Measurements from ENCODE around the gene DIPK1C.

DIPK1C gene

GRCh38 chr18:74412116-74412880 is 44.8 kb downstream of the DIPK1C start:
- no peak overlapping the region for H3K9ac ChIP-seq
- no peaks in the 10 kb centered on the region for H3K79me2 ChIP-seq
- no peaks in the 10 kb centered on the region for H3K9me3 ChIP-seq (ENCODE audit: control insufficient read depth, low read length)
- H3K4me3 ChIP-seq (ENCODE audit: low read depth, low read length), result no peak overlapping the region
- no peak overlapping the region for H3K4me2 ChIP-seq (ENCODE audit: low read length)
- H3K27me3 ChIP-seq (ENCODE audit: control insufficient read depth, insufficient read depth, low read length), result no peaks in the 10 kb centered on the region
- no peak overlapping the region for H3K27ac ChIP-seq
- H3K4me1 ChIP-seq, result no peaks in the 10 kb centered on the region
- TF ChIP-seq CTCF (IDR thresholded peaks at IDR 0.05), result no peak
- H3K36me3 ChIP-seq (ENCODE audit: control insufficient read depth, insufficient read depth, low read length), result no peaks in the 10 kb centered on the region
- H2AFZ ChIP-seq, result no peak overlapping the region

- H2AFZ ChIP-seq, result no peak overlapping the region
- H3K36me3 ChIP-seq (ENCODE audit: control insufficient read depth, insufficient read depth, low read length), result no peaks in the 10 kb centered on the region
- no peak overlapping the region for H3K27ac ChIP-seq
- H3K27me3 ChIP-seq (ENCODE audit: control insufficient read depth, insufficient read depth, low read length), result no peaks in the 10 kb centered on the region
- no peaks in the 10 kb centered on the region for H3K4me1 ChIP-seq
- no peak overlapping the region for H3K4me2 ChIP-seq (ENCODE audit: low read length)
- no peak overlapping the region for H3K4me3 ChIP-seq (ENCODE audit: low read depth, low read length)
- H3K9me3 ChIP-seq (ENCODE audit: control insufficient read depth, low read length), result no peaks in the 10 kb centered on the region
- TF ChIP-seq CTCF (IDR thresholded peaks at IDR 0.05), result no peak
- H3K9ac ChIP-seq, result no peak overlapping the region
- no peaks in the 10 kb centered on the region for H3K79me2 ChIP-seq
Observed at GRCh38 chr18:74411475-74411874, 45.6 kb downstream of the DIPK1C start.

GRCh38 chr18:74410441-74410992 is 46.6 kb downstream of the DIPK1C start:
- no peaks in the 10 kb centered on the region for H3K27me3 ChIP-seq (ENCODE audit: control insufficient read depth, insufficient read depth, low read length)
- H3K9me3 ChIP-seq (ENCODE audit: control insufficient read depth, low read length), result no peaks in the 10 kb centered on the region
- H3K4me2 ChIP-seq (ENCODE audit: low read length), result no peak overlapping the region
- no peak overlapping the region for H3K9ac ChIP-seq
- H3K27ac ChIP-seq, result no peak overlapping the region
- no peaks in the 10 kb centered on the region for H3K36me3 ChIP-seq (ENCODE audit: control insufficient read depth, insufficient read depth, low read length)
- H2AFZ ChIP-seq, result no peak overlapping the region
- no peak for TF ChIP-seq CTCF (IDR thresholded peaks at IDR 0.05)
- no peak overlapping the region for H3K4me3 ChIP-seq (ENCODE audit: low read depth, low read length)
- no peaks in the 10 kb centered on the region for H3K4me1 ChIP-seq
- no peaks in the 10 kb centered on the region for H3K79me2 ChIP-seq

GRCh38 chr18:74407888-74408287 is 49.2 kb downstream of the DIPK1C start:
- no peak overlapping the region for H2AFZ ChIP-seq
- no peak overlapping the region for H3K4me3 ChIP-seq (ENCODE audit: low read depth, low read length)
- TF ChIP-seq CTCF (IDR thresholded peaks at IDR 0.05), result no peak
- H3K9me3 ChIP-seq (ENCODE audit: control insufficient read depth, low read length), result no peaks in the 10 kb centered on the region
- no peak overlapping the region for H3K9ac ChIP-seq
- no peaks in the 10 kb centered on the region for H3K27me3 ChIP-seq (ENCODE audit: control insufficient read depth, insufficient read depth, low read length)
- H3K4me2 ChIP-seq (ENCODE audit: low read length), result no peak overlapping the region
- no peak overlapping the region for H3K27ac ChIP-seq
- no peaks in the 10 kb centered on the region for H3K36me3 ChIP-seq (ENCODE audit: control insufficient read depth, insufficient read depth, low read length)
- H3K79me2 ChIP-seq, result no peaks in the 10 kb centered on the region
- H3K4me1 ChIP-seq, result no peaks in the 10 kb centered on the region

Measured in parathyroid adenoma (tissue), 2 donors.